Ishikawa (cell line): ENCODE results near the gene DKK3.

Experiments used
- CEBPB ChIP-seq: IDR thresholded peaks from 2 replicates; pipeline ENCODE4 v1.6.1; 2012
- CREB1 ChIP-seq: IDR thresholded peaks from 2 replicates; pipeline ENCODE4 v1.6.1; 2012; ENCODE audit warnings: low read depth
- EGR1 ChIP-seq: IDR thresholded peaks from 2 replicates; pipeline ENCODE4 v1.6.1; 2012
- EP300 ChIP-seq: IDR thresholded peaks from 2 replicates; pipeline ENCODE4 v1.6.1; 2012; ENCODE audit warnings: borderline replicate concordance
- FOXM1 ChIP-seq: IDR thresholded peaks from 2 replicates; pipeline ENCODE4 v1.6.1; 2012; ENCODE audit warnings: low read depth, borderline replicate concordance
- NFIC ChIP-seq: IDR thresholded peaks from 2 replicates; pipeline ENCODE4 v1.6.1; 2012
- RAD21 ChIP-seq: IDR thresholded peaks from 2 replicates; pipeline ENCODE4 v1.6.1; 2012; ENCODE audit warnings: low read depth
- REST ChIP-seq: IDR thresholded peaks from 2 replicates; pipeline ENCODE4 v1.6.1; 2012; ENCODE audit warnings: low read depth, mild to moderate bottlenecking
- TAF1 ChIP-seq: IDR thresholded peaks from 2 replicates; pipeline ENCODE4 v1.6.1; 2012; ENCODE audit warnings: low read depth, mild to moderate bottlenecking
- TCF12 ChIP-seq: IDR thresholded peaks from 2 replicates; pipeline ENCODE4 v1.6.1; 2012; ENCODE audit warnings: low read depth
- TEAD4 ChIP-seq: IDR thresholded peaks from 2 replicates; pipeline ENCODE4 v1.6.1; 2012
- YY1 ChIP-seq: IDR thresholded peaks from 2 replicates; pipeline ENCODE4 v1.6.1; 2012; ENCODE audit warnings: low read depth
- ZBTB7A ChIP-seq: IDR thresholded peaks from 2 replicates; pipeline ENCODE4 v1.6.1; 2012; ENCODE audit warnings: low read depth
- TF ChIP-seq, protein P1 (sequence below): IDR thresholded peaks from 2 replicates; pipeline ENCODE4 v1.6.1; 2012
- TF ChIP-seq, protein P2 (sequence below): IDR thresholded peaks from 2 replicates; pipeline ENCODE4 v1.6.1; 2012

The DKK3 gene

GRCh38 chr11:11965192-11965591 lies 43.2 kb downstream of the DKK3 start:
- no peak for TF ChIP-seq CEBPB
- TF ChIP-seq REST: no peak
- TF ChIP-seq, protein P1, sequence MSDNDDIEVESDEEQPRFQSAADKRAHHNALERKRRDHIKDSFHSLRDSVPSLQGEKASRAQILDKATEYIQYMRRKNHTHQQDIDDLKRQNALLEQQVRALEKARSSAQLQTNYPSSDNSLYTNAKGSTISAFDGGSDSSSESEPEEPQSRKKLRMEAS: no peak
- no peak for TF ChIP-seq YY1
- TF ChIP-seq TAF1: no peak
- TF ChIP-seq ZBTB7A: no peak
- no peak for TF ChIP-seq TCF12
- TF ChIP-seq, protein P2, sequence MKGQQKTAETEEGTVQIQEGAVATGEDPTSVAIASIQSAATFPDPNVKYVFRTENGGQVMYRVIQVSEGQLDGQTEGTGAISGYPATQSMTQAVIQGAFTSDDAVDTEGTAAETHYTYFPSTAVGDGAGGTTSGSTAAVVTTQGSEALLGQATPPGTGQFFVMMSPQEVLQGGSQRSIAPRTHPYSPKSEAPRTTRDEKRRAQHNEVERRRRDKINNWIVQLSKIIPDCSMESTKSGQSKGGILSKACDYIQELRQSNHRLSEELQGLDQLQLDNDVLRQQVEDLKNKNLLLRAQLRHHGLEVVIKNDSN: no peak
- TF ChIP-seq EP300: no peak
- no peak for TF ChIP-seq FOXM1
- no peak for TF ChIP-seq RAD21

- no peak for TF ChIP-seq REST
- no peak for TF ChIP-seq FOXM1
Measured at GRCh38 chr11:11964774-11965150, 43.7 kb downstream of the DKK3 start.

DNA sequence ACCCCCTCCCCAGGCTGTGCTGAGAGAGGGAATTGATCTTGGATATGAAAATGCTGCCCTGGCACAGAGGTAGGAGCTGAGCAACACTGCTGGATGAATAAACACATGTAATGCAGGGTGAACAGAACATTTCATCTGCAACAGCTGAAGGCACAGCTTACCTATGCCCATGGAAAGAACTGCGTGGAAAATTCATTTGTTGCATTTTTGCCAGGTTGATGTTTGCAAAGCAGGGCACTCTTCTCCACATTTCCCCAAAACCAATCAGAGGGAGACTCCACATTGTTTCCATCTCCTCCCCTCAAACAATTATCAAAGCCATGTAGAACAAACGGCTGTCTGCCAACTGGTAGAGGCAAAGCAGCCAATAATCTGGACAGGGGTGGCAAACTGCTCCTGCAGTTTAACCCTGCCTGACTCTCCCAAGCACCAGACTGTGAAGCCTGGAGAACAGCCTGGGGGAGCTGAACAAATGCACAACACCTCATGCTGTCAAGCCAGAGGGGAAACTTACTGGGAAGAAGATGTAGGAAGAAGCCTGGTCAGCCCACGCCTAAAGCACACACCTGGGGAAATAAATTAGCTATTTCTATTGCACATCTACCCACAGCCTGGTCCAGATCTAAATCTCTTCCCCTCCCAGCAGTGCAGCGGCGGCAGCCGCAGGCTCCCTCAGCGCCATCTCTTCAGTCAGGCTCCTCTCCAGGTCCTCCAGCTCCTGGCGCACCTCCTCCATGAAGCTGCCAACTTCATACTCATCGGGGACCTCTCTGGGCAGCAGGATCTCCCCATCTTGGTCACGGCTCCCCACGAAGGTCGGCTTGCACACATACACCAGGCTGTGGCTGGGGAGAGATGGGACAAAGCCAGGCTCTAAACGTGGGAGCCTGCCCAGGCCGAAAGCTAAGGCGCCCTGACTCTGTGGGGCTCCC lies 44.3 kb downstream of the DKK3 start:
- TF ChIP-seq, protein P2: no peak
- no peak for TF ChIP-seq NFIC
- no peak for TF ChIP-seq CEBPB
- TF ChIP-seq RAD21: no peak
- TF ChIP-seq REST: no peak
- no peak for TF ChIP-seq FOXM1
- TF ChIP-seq ZBTB7A: no peak
- no peak for TF ChIP-seq TCF12
- TF ChIP-seq TEAD4: no peak
- TF ChIP-seq, protein P1: no peak
- no peak for TF ChIP-seq EP300
- no peak for TF ChIP-seq CREB1
- no peak for TF ChIP-seq YY1
- TF ChIP-seq TAF1: no peak
- no peak for TF ChIP-seq EGR1

DNA sequence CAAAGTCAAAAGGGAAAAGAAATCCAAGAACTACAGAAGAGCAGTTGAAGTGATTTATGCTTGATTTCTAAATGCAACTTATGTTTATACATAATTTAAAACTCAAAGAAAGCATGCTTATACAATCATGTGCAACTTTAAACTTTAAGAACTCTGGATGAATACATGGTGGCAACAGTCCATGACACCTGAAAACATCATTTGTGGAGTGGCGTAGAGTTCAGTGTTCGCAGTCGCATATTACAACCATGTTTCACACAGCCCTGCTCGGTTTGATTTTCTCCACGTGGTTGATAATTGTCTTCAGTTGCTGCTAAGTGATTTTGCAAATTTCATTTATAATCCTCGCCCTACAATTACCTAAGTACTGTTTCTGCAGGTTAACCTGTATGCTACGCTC lies 45.4 kb downstream of the DKK3 start:
- TF ChIP-seq REST (no peak), TCF12 (no peak), ZBTB7A (no peak), NFIC (no peak), TAF1 (no peak), EP300 (no peak), YY1 (no peak), CEBPB (no peak), CREB1 (no peak), TEAD4 (no peak), RAD21 (no peak), FOXM1 (no peak), EGR1 (no peak)
- TF ChIP-seq, protein P1: no peak
- TF ChIP-seq, protein P2: no peak
